Tibial nerve (tissue), 4 donors: Measurements from ENCODE around the gene GIMAP8. TPM values are rescaled to one million over a fixed set of nuclear protein-coding genes. Genes with fewer than 3 reads are reported as not detected.
A peak's percentile ranks its signal among the peaks of the same experiment; 100 is the strongest.

Source experiments
- DNase-seq, 2 donors: peaks; one replicate each; pipeline ENCODE4 v3.0.0-alpha.2; 2019; ENCODE audit warnings: low spot score in 2 of 2
- H3K27ac ChIP-seq, 4 donors: fragments of 200-600 bp; sonication (generic) in 3 of 4; one replicate each; pipeline ENCODE4 v1.5.1; 2017 to 2019; ENCODE audit warnings: mild to moderate bottlenecking in 1 of 4
- H3K27me3 ChIP-seq, 2 donors: fragments of 200-600 bp; sonication (generic) in 1 of 2; one replicate each; pipeline versions ENCODE4 v1.5.1 to v1.6.0; 2017 to 2019
- H3K36me3 ChIP-seq, 3 donors: fragments of 200-600 bp; sonication (generic); one replicate each; pipeline ENCODE4 v1.5.1; 2018 to 2019
- H3K4me1 ChIP-seq, 4 donors: fragments of 200-600 bp; sonication (generic) in 3 of 4; one replicate each; pipeline ENCODE4 v1.5.1; 2017 to 2019
- H3K4me3 ChIP-seq, 4 donors: fragments of 200-600 bp; sonication (generic) in 3 of 4; one replicate each; pipeline ENCODE4 v1.5.1; 2017 to 2019; ENCODE audit warnings: mild to moderate bottlenecking in 1 of 4, moderate library complexity in 1 of 4
- H3K9me3 ChIP-seq, 4 donors: fragments of 200-600 bp; sonication (generic) in 3 of 4; one replicate each; pipeline ENCODE4 v1.5.1; 2017 to 2019
- CTCF ChIP-seq, 5 experiments: fragments of 200-600 bp in 3 of 5; fragments of 450-650 bp in 2 of 5; sonication (generic) in 3 of 5; IDR thresholded peaks; one replicate each; pipeline ENCODE4 v1.5.1; 2016 to 2019; ENCODE audit warnings: antibody characterized with exemption in 5 of 5, mild to moderate bottlenecking in 3 of 5, moderate library complexity in 2 of 5
- EP300 ChIP-seq, 2 donors: sonication (generic); formaldehyde crosslinking; IDR thresholded peaks; one replicate each; pipeline ENCODE4 v1.6.1; 2017; ENCODE audit warnings: antibody characterized with exemption in 2 of 2, mild to moderate bottlenecking in 1 of 2
- POLR2A ChIP-seq, 2 donors: fragments of 450-650 bp; IDR thresholded peaks; one replicate each; pipeline ENCODE4 v1.6.1; 2017; ENCODE audit warnings: antibody characterized with exemption in 2 of 2, mild to moderate bottlenecking in 2 of 2, moderate library complexity in 2 of 2
- WGBS, 2 donors: methylation state at CpG; one replicate each; pipeline ENCODE4 v1.1.5; 2018; 5-methylcytosine and 5-hydroxymethylcytosine counted together
- total RNA-seq, 4 donors: library from RNA; depleted of rRNA; stranded (reverse); fragments of >200 nt; gene quantifications; one replicate each; pipeline ENCODE4 v1.1.0, GENCODE V29; 2016

GIMAP8 gene
- total RNA-seq, 4 donors from 2014 or later, result 6.3 to 15.9 (median 10.4) TPM

- Histone ChIP-seq H3K9me3 (no peaks in the 10 kb centered on the region), H3K36me3 (no peaks in the 10 kb centered on the region), H3K4me3 (no peak overlapping the region), H3K27me3 (no peaks in the 10 kb centered on the region), H3K27ac (no peak overlapping the region), H3K4me1 (peaks cover 0 to 4% (median 0%) of the 10 kb centered on the region in 4 donors)
- TF ChIP-seq CTCF (IDR thresholded peaks at IDR 0.05) (no peak), EP300 (IDR thresholded peaks at IDR 0.05) (peak; percentile 15 to 67)
- DNase-seq, result peak in 1 of 2 donors; percentile 45
- WGBS, 2 donors, result 64 to 72% methylated on average over 8 of the region's 8 CpGs
Measured at GRCh38 chr7:150435390-150436073, 14.9 kb upstream of the GIMAP8 start.

GRCh38 chr7:150439967-150440366 is 10.5 kb upstream of the GIMAP8 start:
- H3K4me1 ChIP-seq, result peaks cover 0 to 1% (median 0%) of the 10 kb centered on the region in 4 donors
- WGBS, 2 donors, result 75 to 80% methylated on average over 2 of the region's 2 CpGs
- peaks cover 0 to 23% (median 3%) of the 10 kb centered on the region in 4 donors for H3K9me3 ChIP-seq
- H3K36me3 ChIP-seq, result no peaks in the 10 kb centered on the region
- no peak overlapping the region for H3K4me3 ChIP-seq
- H3K27ac ChIP-seq, result no peak overlapping the region
- no peak for DNase-seq
- no peaks in the 10 kb centered on the region for H3K27me3 ChIP-seq
- TF ChIP-seq POLR2A (IDR thresholded peaks at IDR 0.05), result no peak
- no peak for TF ChIP-seq CTCF (IDR thresholded peaks at IDR 0.05)
- no peak for TF ChIP-seq EP300 (IDR thresholded peaks at IDR 0.05)

DNA sequence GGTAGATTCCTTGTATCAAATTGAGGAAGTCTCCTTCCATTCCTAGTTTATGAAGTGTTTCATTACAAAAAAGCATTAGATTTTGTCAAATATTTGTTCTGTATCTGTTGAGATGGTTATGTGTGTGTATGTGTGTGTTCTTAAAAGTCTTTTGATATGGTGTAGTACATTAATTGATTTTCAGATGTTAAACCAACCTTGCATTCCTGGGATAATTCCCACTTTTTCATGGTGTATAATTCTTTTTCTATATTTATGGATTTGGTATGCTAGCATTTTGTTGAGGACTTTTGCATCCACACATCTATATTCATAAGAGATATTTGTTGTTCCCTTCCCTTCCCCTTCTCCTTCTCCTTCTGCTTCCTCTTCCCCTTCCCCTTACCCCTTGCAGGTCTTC is 8.9 kb upstream of the GIMAP8 start:
- Histone ChIP-seq H3K4me3 (no peak overlapping the region), H3K27me3 (no peaks in the 10 kb centered on the region), H3K9me3 (peaks cover 0 to 23% (median 3%) of the 10 kb centered on the region in 4 donors), H3K27ac (no peak overlapping the region), H3K4me1 (no peaks in the 10 kb centered on the region), H3K36me3 (no peaks in the 10 kb centered on the region)
- TF ChIP-seq POLR2A (IDR thresholded peaks at IDR 0.05) (no peak), CTCF (IDR thresholded peaks at IDR 0.05) (no peak), EP300 (IDR thresholded peaks at IDR 0.05) (no peak)
- no peak for DNase-seq

DNA sequence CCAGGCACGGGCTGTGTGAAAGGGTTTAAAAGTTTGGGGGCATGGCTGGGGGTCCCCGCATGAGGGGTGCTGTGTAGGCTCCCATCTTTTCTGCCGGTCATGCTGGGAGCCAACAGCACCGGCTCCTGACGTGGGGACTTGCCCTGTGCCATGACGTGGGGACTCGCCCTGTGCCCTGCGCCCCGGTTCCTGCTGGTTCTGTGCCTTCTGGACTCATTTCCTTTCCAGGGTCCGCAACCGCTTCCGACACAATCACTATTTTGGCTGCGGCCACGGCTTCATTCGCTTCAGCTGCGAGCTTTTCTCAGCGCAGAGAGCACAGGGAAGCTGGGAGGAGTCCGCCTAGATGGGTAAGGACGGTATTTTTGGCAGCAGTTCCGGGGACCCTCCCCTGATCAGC is 7.6 kb upstream of the GIMAP8 start:
- Histone ChIP-seq H3K4me1 (no peaks in the 10 kb centered on the region), H3K27ac (no peak overlapping the region), H3K36me3 (no peaks in the 10 kb centered on the region), H3K27me3 (no peaks in the 10 kb centered on the region), H3K9me3 (peaks cover 0 to 23% (median 3%) of the 10 kb centered on the region in 4 donors), H3K4me3 (no peak overlapping the region)
- no peak for DNase-seq
- TF ChIP-seq EP300 (IDR thresholded peaks at IDR 0.05), result no peak
- WGBS, 2 donors, result 93 to 95% methylated on average over 20 of the region's 20 CpGs

GRCh38 chr7:150443793-150444540 is 6.5 kb upstream of the GIMAP8 start:
- H3K4me1 ChIP-seq, result peaks cover 0 to 5% (median 3%) of the 10 kb centered on the region in 4 donors
- H3K9me3 ChIP-seq, result peaks cover 0 to 23% (median 3%) of the 10 kb centered on the region in 4 donors
- no peaks in the 10 kb centered on the region for H3K36me3 ChIP-seq
- DNase-seq, result no peak
- WGBS, 2 donors, result 75 to 87% methylated on average over 16 to 18 of the region's 18 CpGs
- H3K4me3 ChIP-seq, result no peak overlapping the region
- H3K27ac ChIP-seq, result no peak overlapping the region
- no peak for TF ChIP-seq EP300 (IDR thresholded peaks at IDR 0.05)
- no peak for TF ChIP-seq CTCF (IDR thresholded peaks at IDR 0.05)
- no peak for TF ChIP-seq POLR2A (IDR thresholded peaks at IDR 0.05)
- no peaks in the 10 kb centered on the region for H3K27me3 ChIP-seq
